PC-9 (cell line): ENCODE results near the gene TUBA4B.

Experiments
- CTCF ChIP-seq: fragments of 200-600 bp; sonication (generic); conservative IDR thresholded peaks from 2 replicates; pipeline ENCODE4 v1.6.1; 2017; ENCODE audit warnings: mixed run types, antibody characterized with exemption, mild to moderate bottlenecking, moderate library complexity
- EZH2 ChIP-seq: fragments of 200-600 bp; sonication (generic); IDR thresholded peaks from 2 replicates; pipeline ENCODE4 v1.8.0; 2017; ENCODE audit warnings: antibody characterized with exemption, low read depth

- no peak for TF ChIP-seq CTCF
- no peak for TF ChIP-seq EZH2
These were observed 39.6 kb downstream of the TUBA4B start for GRCh38 chr2:219292616-219293015.
